GM06990 (cell line): ENCODE data around the gene PSORS1C2.

Experiments used
- DNase-seq: peaks from one replicate; pipeline ENCODE4 v3.0.0-alpha.2; 2011; ENCODE audit not compliant: insufficient read length; ENCODE audit errors: extremely low read depth
- H3K27me3 ChIP-seq: replicated peaks from 2 replicates; pipeline ENCODE4 v1.6.0; 2011; ENCODE audit warnings: low read length; ENCODE audit not compliant: control insufficient read depth, insufficient read depth
- H3K36me3 ChIP-seq: 2 replicates; pipeline ENCODE4 v1.5.1; 2011; ENCODE audit warnings: low read length; ENCODE audit not compliant: control insufficient read depth, insufficient read depth
- H3K4me3 ChIP-seq: replicated peaks from 2 replicates; pipeline ENCODE4 v1.5.1; 2011; ENCODE audit warnings: low read depth, mild to moderate bottlenecking, control low read depth, low read length
- CTCF ChIP-seq: IDR thresholded peaks from 2 replicates; pipeline ENCODE4 v1.5.1; 2011; ENCODE audit warnings: low read length, control low read depth, mild to moderate bottlenecking, inconsistent platforms; ENCODE audit not compliant: insufficient read depth, poor library complexity, severe bottlenecking

Gene PSORS1C2

GRCh38 chr6:31162463-31163165 is 23.7 kb upstream of the PSORS1C2 start:
- TF ChIP-seq CTCF, result no peak
- no peaks in the 10 kb centered on the region for H3K27me3 ChIP-seq
- H3K4me3 ChIP-seq, result no peak overlapping the region
- H3K36me3 ChIP-seq, result peaks cover 3% of the 10 kb centered on the region; the same call in 1 of the 2 replicates
- DNase-seq, result no peak

- peaks cover 3% of the 10 kb centered on the region; the same call in 1 of the 2 replicates for H3K36me3 ChIP-seq
- TF ChIP-seq CTCF, result no peak
- no peaks in the 10 kb centered on the region for H3K27me3 ChIP-seq
- DNase-seq, result no peak
- H3K4me3 ChIP-seq, result no peak overlapping the region
These were observed 22.6 kb upstream of the PSORS1C2 start for GRCh38 chr6:31161216-31162126.

- TF ChIP-seq CTCF, result peak; percentile 41
These were observed 20.3 kb upstream of the PSORS1C2 start for GRCh38 chr6:31158863-31159855.

GRCh38 chr6:31158140-31158862 is 19.4 kb upstream of the PSORS1C2 start, which contains the start of gene TCF19:
TCF19 (plus strand) TSS chr6:31158589; CDS start chr6:31159470, 881 bp downstream.
- Histone ChIP-seq H3K27me3 (no peaks in the 10 kb centered on the region), H3K4me3 (peak within 1 kb of the TSS; percentile 86), H3K36me3 (peaks cover 3% of the 10 kb centered on the region; the same call in 1 of the 2 replicates)
- no peak for TF ChIP-seq CTCF
- DNase-seq, result peak; percentile 97

More at GRCh38 chr6:31158863-31159855, 20.3 kb upstream of the PSORS1C2 start:
- DNase-seq, result peak; percentile 58
- H3K4me3 ChIP-seq, result peak overlapping the region; percentile 86
- H3K27me3 ChIP-seq, result no peaks in the 10 kb centered on the region
- peaks cover 3% of the 10 kb centered on the region; the same call in 1 of the 2 replicates for H3K36me3 ChIP-seq
